ENCODE results near the gene GAST. TPM values are rescaled to one million over a fixed set of nuclear protein-coding genes. Genes with fewer than 3 reads are reported as not detected.
A peak's percentile ranks its signal among the peaks of the same experiment; 100 is the strongest.

The GAST gene
- polyA plus RNA-seq, 2 of the 4 experiments (the other 2 are of a cell fraction) = not detected

DNA sequence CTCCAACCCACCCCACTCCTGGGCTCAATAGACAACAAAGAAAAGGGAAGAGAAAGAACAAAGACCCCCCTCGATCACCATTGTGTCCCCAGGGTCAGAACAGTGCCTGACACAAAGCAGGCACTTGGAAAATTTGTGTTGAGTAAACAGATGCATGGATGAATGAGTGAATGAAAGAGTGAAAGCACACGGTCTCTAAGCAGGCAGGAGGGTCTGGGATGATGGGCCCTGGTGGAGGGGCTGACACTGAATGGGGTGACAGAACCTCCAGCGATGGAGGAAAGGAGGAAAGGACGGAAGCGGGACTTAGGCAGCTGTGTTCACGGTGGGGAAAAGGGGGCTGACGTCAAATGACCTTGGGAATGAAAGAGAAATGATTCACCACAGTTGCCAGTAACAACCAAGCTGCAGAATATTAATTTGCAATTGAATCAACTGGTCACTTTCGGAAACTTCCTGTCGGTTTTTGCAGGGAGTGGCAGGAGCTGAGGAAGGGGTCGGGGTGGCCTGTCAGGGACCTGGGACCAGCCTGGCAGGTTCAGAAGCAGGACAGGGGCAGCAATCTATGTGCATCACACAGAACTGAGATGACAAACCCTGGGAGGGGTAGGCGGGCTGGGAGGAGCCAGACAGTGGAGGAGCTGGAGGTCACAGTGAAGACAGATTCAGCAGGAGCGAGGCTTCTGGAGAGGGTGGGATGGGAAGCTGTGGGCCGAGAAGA lies 6.7 kb upstream of the GAST start:
- ChIA-PET POLR2A (interaction anchor here (0.6 to 4.8 kb wide), 3 partner anchors 9 to 191 kb away, joined by 3 to 38 read pairs (median 6); partner anchors contain the start of gene EIF1), CTCF (interaction anchor here (0.9 to 96.0 kb wide), 7 partner anchors 10 to 1078 kb away, joined by 3 to 3262 read pairs (median 3); partner anchors contain the start of genes FKBP10, HAP1, JUP and P3H4)
- Histone ChIP-seq H3K27ac (0 out of 6 replicates have a peak overlapping the region, but pooled peaks of 1 of the 2 experiments have one; percentile 13), H3K4me2 (peak overlapping the region; percentile 6; the same call in 1 of the 3 replicates), H3K4me3 (no peak overlapping the region), H3K4me1 (peaks cover 13% of the 10 kb centered on the region), H3K9me3 (no peaks in the 10 kb centered on the region)
- WGBS (ENCODE audit: missing lambda C conversion rate) = 61% methylated on average over 13 of the region's 13 CpGs
- ATAC-seq (peak; percentile 59 to 64; a peak in 5 of 6 replicates), FAIRE-seq (no peak), DNase-seq (ENCODE audit: low read depth in 1 of 2, low spot score in 1 of 2) (no peak)
- TF ChIP-seq CEBPB (IDR thresholded peaks at IDR 0.05) (no peak), FOSL2 (IDR thresholded peaks at IDR 0.05) (no peak), FOSL2 (CRISPR knock-in tag; IDR thresholded peaks at IDR 0.05) (0 out of 2 replicates have a peak, but pooled peaks have one; percentile 13)
- TF ChIP-seq, protein P1, sequence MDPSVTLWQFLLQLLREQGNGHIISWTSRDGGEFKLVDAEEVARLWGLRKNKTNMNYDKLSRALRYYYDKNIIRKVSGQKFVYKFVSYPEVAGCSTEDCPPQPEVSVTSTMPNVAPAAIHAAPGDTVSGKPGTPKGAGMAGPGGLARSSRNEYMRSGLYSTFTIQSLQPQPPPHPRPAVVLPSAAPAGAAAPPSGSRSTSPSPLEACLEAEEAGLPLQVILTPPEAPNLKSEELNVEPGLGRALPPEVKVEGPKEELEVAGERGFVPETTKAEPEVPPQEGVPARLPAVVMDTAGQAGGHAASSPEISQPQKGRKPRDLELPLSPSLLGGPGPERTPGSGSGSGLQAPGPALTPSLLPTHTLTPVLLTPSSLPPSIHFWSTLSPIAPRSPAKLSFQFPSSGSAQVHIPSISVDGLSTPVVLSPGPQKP (IDR thresholded peaks at IDR 0.05; ENCODE audit: low read depth, low read length) = no peak

DNA sequence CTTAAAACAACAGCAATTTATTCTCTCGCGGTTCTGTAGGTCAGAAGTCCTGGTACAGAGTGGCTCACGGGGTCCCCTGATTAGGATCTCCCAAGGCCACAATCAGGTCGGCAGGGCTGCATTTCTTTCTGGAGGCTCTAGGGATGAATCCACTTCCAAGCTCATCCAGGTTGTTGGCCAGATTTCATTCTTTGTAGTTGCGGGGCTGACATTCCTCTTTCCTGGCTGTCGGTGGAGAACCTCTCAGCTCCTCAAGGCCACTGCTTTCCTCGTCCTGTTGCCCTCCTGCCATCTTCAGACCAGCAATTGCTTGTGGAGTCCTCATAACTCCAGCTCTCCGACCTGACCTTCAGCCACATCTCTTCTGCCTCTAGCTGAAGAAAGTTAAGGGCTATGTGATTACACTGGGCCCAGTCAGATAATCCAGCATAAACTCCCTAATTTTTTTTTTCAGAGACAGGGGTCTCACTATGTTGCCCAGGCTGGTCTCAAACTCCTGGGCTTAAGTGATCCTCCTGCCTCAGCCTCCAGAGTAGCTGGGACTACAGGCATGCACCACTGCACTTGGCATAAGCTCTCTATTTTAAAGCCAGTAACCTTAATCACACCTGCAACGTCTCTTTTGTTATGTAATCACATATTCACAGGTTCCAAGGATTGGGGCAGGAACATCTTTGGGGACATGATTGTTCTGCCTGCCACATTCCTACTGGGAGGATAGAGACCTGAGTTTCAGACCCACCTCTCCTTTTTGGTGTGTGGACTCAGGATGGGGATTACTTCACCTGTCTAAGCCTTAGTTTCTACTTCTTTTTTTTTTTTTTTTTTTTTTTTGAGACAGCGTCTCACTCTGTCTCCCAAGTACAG lies 4.1 kb upstream of the GAST start:
- POLR2A ChIA-PET = interaction anchor here (0.7 to 4.8 kb wide), 5 partner anchors 12 to 26 kb away, joined by 3 to 38 read pairs (median 4); partner anchors contain the start of genes EIF1 and HAP1
- Histone ChIP-seq H3K4me1 (peaks cover 13% of the 10 kb centered on the region), H3K4me2 (no peak overlapping the region), H3K27ac (no peak overlapping the region), H3K9me3 (no peaks in the 10 kb centered on the region), H3K4me3 (no peak overlapping the region)
- FAIRE-seq (no peak), DNase-seq (ENCODE audit: low read depth in 1 of 2, low spot score in 1 of 2) (no peak), ATAC-seq (no peak)
- CTCF ChIA-PET = interaction anchor here (0.6 to 96.0 kb wide), 12 partner anchors 9 to 466 kb away, joined by 3 to 3262 read pairs (median 8); partner anchors contain the start of genes FKBP10, JUP and P3H4
- 66% methylated on average over 10 of the region's 10 CpGs for WGBS (ENCODE audit: missing lambda C conversion rate)
- TF ChIP-seq, protein P2, sequence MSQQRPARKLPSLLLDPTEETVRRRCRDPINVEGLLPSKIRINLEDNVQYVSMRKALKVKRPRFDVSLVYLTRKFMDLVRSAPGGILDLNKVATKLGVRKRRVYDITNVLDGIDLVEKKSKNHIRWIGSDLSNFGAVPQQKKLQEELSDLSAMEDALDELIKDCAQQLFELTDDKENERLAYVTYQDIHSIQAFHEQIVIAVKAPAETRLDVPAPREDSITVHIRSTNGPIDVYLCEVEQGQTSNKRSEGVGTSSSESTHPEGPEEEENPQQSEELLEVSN (IDR thresholded peaks at IDR 0.05; ENCODE audit: borderline replicate concordance, low read depth) = no peak
- TF ChIP-seq PHF8 (IDR thresholded peaks at IDR 0.05; ENCODE audit: borderline replicate concordance, low read depth) (no peak), RCOR1 (IDR thresholded peaks at IDR 0.05; ENCODE audit: low read depth, low read length) (no peak)

DNA sequence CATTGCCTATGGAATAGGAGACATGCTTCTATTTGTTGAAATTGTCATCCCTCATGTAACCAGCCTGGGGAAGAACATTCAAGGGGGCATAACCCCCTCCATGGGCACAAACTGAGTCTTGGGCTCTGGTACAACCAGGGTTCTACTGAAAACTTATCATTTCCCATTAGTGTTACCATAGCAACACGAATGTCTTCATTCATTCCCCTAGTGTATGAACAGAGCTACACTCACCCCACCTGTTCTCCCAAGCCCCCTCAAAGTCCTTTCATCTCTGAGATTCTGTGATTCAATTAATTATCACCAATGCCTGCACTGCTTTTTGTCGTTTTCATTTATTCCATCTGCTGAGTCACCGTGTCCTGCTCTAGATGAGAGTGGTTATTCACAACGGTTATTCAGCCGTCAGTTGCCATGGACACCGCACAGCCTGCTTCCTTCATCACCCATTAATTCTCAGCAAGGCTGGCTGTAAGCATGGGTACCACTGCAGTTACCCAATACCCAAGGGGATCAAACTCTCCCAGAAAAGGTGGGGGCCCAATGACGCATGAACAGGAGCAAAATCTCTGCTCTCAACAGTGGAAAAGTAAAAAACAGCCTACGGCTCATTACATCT lies 1.6 kb upstream of the GAST start:
- FAIRE-seq = peak; percentile 36
- DNase-seq (ENCODE audit: low read depth in 1 of 2, low spot score in 1 of 2) = peak in 1 of 2 experiments; percentile 62
- WGBS (ENCODE audit: missing lambda C conversion rate) = 53% methylated on average over 8 of the region's 8 CpGs

More for the DNA sequence above, 1.6 kb upstream of the GAST start:
- H3K27ac ChIP-seq = no peak overlapping the region
- ChIA-PET POLR2A (no interaction called here), CTCF (interaction anchor here (0.6 to 96.0 kb wide), 11 partner anchors 9 to 431 kb away, joined by 3 to 3262 read pairs (median 5); partner anchors contain the start of genes EIF1, FKBP10, JUP and P3H4)
- no peaks in the 10 kb centered on the region for H3K9me3 ChIP-seq
- no peak overlapping the region for H3K4me3 ChIP-seq
- ATAC-seq = peak; percentile 20 to 27; a peak in 2 of 6 replicates
- TF ChIP-seq FOSL2 (IDR thresholded peaks at IDR 0.05) = no peak
- peak; percentile 21; the same call in 1 of the 2 replicates for TF ChIP-seq FOSL2 (CRISPR knock-in tag; IDR thresholded peaks at IDR 0.05)
- TF ChIP-seq ZSCAN20 (CRISPR knock-in tag; IDR thresholded peaks at IDR 0.05) = no peak
- TF ChIP-seq RFX5 (IDR thresholded peaks at IDR 0.05) = no peak
- peak; percentile 62; the same call in 1 of the 2 replicates for TF ChIP-seq NFE2L2 (conservative IDR thresholded peaks at IDR 0.05; ENCODE audit: low read length)
- no peak for TF ChIP-seq REST (IDR thresholded peaks at IDR 0.05)
- TF ChIP-seq RCOR1 (IDR thresholded peaks at IDR 0.05; ENCODE audit: low read depth, low read length) = no peak
- TF ChIP-seq, protein P3, sequence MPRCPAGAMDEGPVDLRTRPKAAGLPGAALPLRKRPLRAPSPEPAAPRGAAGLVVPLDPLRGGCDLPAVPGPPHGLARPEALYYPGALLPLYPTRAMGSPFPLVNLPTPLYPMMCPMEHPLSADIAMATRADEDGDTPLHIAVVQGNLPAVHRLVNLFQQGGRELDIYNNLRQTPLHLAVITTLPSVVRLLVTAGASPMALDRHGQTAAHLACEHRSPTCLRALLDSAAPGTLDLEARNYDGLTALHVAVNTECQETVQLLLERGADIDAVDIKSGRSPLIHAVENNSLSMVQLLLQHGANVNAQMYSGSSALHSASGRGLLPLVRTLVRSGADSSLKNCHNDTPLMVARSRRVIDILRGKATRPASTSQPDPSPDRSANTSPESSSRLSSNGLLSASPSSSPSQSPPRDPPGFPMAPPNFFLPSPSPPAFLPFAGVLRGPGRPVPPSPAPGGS (IDR thresholded peaks at IDR 0.05) = no peak
- TF ChIP-seq MAFK (IDR thresholded peaks at IDR 0.05; ENCODE audit: partially characterized antibody) = peak; percentile 78
- peaks cover 5% of the 10 kb centered on the region for H3K4me1 ChIP-seq
- no peak overlapping the region for H3K4me2 ChIP-seq

All from A549 (cell line).